IPS-18c (cell line): ENCODE measurements around the gene GLIS1.

Experiments
- H3K4me3 ChIP-seq: 2 replicates; pipeline ENCODE4 v1.7.0; 2013; ENCODE audit warnings: low read depth, mild to moderate bottlenecking, low read length, moderate library complexity; ENCODE audit not compliant: insufficient read depth
- H3K9me3 ChIP-seq: one replicate; pipeline ENCODE4 v1.6.1; 2013; ENCODE audit warnings: mild to moderate bottlenecking, low read length, moderate library complexity; ENCODE audit not compliant: control insufficient read depth, insufficient read depth

The GLIS1 gene

DNA sequence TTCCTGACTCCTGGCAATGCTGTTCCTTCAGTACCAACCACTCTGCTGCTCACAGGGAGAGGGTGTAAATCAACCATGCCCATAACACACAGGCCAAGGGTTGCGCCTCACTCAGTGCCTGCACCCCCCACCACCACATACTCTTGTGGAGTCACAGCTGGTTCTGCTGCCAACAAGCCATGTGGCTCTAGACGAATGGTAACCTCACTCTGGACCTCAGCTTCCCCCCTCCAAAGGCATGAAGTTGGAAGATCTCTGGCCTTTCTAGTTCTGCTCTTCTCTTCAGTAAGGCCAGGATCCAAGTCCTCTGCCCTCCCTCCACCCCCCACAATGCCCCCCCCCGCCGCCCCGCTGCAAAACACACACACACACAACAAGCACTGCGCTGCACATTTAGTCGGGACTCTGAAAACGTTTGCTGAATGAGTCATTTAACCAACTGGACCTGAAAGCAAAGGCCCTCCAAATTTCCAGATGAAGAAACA, 1.7 kb upstream of the GLIS1 start:
- Histone ChIP-seq H3K9me3 (peaks cover 2% of the 10 kb centered on the region), H3K4me3 (no peak overlapping the region)

DNA sequence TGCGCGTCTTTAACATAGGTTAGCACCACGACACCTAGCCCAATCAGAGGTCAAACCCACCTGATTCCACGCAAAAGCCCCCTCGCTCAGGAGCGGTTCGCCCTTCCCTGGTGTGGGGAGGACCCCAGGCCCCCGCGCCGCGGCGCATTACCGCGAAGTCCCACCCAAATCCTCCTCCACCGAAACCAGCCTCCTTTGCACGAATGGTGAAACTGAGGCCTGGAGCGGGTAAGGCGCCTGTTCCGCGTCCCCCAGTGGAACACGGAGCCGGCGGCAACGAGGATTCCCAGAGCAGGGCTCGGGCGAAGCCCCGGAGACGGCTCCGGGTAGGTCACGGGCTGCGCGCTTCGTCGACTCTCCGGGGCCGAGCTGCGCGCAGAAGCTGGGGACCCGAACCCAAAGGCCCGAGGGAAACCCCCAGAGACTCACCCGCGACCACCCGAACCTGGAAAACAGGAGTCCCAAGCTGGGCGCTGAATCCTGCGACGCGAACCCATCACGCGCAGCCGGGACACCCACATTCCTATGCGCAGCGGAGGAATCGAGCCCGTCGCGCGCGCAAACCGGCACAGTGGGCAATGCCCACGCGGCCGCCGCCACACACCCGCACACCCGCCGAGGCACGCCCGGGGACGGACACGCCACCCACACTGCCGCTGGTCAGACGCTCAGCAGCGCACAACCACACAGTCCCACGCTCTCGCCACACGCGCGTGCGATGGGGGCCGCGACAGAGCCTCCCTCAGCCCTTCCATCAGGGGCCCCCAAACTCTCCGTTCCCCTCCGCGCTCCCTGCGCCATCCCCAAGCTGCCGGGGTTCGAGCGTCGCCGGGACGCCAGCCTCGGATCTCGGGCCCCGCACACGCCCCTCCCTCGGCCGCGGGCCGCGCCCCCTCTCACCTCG, 507 bp downstream of the GLIS1 start:
- Histone ChIP-seq H3K9me3 (peaks cover 2% of the 10 kb centered on the region), H3K4me3 (peak overlapping the region; percentile 57)

DNA sequence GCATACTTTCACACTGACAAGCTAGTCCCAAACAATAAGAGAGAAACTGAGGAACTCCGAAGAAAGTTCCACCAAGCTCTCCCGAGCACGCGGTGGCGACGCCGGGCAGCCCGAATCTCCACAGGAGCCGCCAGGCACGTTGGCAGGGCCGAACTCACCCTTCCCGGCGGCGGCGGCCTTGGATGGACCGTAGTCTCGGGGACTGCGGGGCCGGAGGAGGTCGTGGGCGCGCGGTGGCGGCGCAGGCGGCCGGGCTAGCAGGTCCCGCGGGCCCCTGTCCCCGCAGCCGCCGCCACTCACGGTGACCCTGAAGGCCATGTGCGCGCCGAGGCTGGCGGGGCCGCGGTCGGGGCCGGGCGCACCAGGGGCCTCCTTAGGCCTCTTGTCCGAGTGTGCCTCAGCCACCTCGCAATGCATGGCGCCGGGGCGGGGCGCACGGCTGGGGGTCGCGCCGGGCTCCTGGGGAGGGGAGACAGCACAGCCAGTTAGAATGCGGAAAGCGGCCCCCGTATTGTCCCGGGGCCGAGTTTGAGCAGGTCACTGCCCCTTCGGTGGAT, 1.2 kb downstream of the GLIS1 start:
- peak overlapping the region; percentile 57 for H3K4me3 ChIP-seq
- peaks cover 2% of the 10 kb centered on the region for H3K9me3 ChIP-seq

DNA sequence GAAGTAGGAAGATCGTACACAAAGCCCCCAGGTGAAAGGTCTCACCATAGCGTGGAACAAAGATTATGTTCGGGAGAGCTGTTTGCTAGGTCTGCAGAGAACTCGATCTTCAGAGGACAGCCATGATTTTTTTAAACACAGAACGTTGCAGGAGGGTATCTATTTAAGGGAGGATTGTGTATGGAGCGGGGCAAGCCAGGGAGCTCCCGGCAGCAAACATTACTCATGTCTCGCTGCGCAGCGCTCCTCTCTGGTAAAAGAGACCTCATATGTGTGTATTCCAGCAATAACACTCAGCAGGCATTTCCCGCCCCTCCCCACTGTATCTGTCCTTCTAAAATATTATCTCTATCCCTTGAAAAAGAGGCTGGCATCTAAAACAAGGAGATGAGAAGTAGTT, 2.7 kb downstream of the GLIS1 start:
- Histone ChIP-seq H3K4me3 (no peak overlapping the region), H3K9me3 (peaks cover 2% of the 10 kb centered on the region)

DNA sequence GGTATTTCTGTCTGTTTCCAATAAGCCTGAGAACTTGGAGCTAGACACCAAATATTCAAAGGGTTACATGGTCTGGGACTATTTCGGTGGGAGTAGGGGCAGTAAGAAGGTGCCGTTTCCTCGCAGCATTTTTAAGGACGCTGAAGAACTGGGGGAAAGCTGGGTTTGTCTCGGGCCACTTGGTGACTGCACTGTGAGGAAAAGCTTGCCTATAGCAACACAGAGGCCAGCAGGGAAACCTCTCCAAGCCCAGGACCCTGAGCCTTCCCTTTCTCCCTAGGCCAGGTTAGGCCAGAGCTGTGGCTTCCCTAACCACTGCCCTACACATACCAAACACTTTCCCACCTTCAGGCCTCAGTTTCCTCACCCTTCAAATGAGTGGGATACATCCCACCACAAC, 3.3 kb downstream of the GLIS1 start:
- Histone ChIP-seq H3K9me3 (peaks cover 2% of the 10 kb centered on the region), H3K4me3 (no peak overlapping the region)

DNA sequence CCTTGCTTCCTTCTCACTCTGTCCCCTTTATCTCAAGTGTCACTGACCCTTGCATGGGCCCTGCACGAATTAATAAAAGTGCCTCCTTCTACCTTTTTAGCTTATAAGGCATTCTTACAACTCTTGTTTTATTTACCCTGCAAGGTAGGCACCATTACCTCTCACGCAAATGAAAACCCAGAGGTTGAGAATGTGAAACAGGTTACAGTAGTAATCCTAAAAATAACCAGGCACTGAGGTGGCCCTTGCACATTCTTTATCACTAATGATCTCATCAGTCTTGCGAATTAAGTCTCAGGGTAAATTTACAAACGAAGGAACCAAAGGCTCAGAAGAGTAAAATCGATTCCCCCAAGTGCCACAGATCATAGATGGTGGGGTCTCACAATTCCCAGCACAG, 3.7 kb downstream of the GLIS1 start:
- no peak overlapping the region for H3K4me3 ChIP-seq
- H3K9me3 ChIP-seq = peaks cover 2% of the 10 kb centered on the region

DNA sequence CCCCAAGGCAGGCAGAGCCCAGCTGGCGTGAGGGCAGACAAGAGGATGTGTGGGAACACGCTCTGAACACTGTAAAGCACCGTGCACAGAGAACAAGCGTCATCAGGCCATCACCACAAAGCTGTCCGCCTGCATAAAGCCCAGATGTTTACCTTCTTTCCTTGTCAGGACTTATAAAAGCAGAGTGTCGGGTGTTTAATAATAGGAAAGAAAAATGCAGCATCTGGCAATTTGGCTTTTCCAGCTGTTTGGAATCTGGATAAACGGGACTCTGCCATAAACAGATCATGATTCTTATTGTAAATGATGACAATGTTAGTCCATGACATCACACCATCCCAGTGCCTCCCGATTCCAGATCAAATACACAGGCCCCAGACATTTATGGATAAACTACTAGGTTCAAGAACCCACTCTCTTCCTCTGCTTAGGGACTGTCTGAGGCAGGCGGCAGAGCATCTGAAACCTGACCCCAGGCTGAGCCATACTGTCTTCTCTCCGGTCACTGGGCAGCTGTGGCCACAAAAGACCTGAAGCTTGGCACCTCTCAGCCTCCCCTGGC, 4.2 kb downstream of the GLIS1 start:
- peaks cover 2% of the 10 kb centered on the region for H3K9me3 ChIP-seq
- no peak overlapping the region for H3K4me3 ChIP-seq

DNA sequence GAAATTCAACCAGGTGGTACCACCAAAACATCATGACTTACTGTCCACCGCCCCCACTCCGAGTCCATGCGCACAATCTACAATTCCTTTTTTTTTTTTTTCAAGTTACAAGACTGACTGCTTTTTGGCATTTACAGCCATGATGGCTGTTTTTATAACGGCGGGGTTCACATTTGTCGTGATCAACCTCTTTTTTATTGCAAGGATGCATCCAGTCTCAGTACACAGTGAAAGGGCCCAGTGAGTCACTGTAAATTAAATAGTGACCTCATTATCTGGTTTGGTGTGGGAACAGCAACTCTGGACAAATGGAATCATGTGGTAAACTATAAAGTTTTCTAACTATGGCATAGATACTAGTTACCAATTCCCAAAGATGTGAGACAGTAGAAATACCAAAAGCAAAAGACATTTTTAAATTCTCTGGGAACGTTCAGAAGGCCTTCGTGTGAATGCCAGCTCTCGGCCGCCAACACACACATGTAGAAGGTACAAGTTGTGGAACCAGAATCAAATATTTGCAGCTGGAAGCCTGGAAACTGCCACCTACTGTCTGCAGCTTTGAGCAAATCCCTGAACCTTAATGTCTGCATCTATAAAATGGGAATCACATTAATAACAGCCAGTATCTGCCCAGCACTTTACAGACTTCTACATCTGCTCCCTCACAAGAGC, 4.9 kb downstream of the GLIS1 start:
- no peak overlapping the region for H3K4me3 ChIP-seq
- H3K9me3 ChIP-seq = peaks cover 2% of the 10 kb centered on the region

DNA sequence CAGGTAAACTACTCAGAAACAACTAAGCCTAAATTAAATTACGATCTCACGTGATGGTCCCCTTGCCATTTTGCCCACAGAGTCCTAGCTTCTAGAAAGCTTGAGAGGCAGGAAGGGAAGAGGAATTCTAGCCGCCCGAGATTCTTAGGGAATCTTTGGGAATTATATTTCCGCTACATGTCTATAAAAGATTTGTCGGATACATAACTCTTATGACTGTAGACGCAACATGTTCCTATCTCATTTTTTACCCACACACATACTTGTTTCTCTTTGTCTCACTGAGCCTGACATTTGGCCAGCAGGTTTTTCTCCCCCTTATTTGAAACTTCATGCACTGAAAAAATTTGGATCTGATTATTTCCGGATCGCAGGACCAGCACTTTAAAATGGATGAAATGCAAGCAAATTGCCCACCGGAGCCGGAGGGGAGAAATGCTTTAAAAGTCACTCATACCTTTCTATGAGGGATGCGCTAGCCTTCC, 5.5 kb downstream of the GLIS1 start:
- no peak overlapping the region for H3K4me3 ChIP-seq
- peaks cover 2% of the 10 kb centered on the region for H3K9me3 ChIP-seq

DNA sequence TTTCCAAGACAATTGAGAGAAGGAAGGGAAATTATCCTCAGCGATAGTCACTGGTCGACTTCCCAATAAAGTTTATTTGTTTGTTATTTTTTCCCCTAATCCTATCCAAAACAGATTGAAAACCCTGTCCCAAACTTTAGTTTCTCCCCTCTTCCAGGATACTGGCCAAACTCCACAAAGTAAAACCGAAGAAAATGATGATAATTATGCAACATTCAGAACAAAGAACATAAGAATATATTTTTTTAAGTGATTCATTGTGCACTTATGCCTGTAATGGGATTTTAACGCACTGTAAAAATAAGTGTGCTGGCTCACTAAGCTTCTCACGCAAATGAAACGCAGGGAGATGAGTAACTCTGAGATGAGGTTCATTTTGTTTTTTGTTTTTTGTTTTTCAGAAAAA, 6.0 kb downstream of the GLIS1 start:
- no peak overlapping the region for H3K4me3 ChIP-seq
- H3K9me3 ChIP-seq = peaks cover 2% of the 10 kb centered on the region

DNA sequence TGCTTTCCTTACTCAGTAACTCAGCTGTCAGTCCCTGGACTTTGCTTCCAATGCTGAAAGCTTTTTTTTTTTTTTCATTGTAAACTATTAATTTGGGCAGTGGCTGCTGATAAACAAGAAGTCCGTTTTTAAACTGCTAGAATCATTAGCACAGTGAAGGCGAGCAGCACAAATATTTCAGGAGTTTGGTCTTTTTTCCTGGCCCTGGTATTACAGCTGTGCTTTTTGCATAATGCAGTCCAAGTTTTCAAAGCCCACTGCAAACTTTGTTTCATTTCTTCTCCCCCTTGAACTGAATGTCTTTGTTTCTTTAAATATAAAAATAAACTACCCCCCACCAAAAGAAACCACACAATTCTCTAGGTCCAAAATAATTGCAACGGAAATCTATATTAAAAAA, 6.6 kb downstream of the GLIS1 start:
- Histone ChIP-seq H3K4me3 (no peak overlapping the region), H3K9me3 (peaks cover 2% of the 10 kb centered on the region)

DNA sequence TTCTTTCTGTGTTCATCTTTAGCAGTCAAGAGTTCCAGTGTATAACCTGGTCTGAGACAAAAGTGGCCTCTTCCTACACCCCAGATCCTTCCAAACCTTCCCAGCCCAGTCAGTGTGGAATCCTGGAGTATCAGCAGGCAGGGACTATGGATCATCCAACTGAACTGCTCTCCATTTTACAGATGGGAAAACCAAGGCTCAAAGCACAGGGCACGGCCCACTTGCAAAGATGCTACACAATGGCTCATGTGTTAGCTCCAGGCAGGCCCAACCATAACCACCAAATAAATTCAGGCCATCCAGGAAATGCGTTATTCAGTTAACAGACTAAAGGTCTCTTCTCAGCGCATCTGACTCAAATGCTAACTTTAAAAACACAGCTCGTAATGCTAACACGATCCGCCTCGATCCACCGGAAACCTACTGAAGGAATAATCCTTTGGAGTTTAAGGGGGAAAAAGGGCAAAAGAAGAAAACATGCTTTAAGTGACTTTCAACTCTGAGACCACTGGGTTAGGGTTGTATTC, 7.1 kb downstream of the GLIS1 start:
- Histone ChIP-seq H3K4me3 (no peak overlapping the region), H3K9me3 (peaks cover 2% of the 10 kb centered on the region)

DNA sequence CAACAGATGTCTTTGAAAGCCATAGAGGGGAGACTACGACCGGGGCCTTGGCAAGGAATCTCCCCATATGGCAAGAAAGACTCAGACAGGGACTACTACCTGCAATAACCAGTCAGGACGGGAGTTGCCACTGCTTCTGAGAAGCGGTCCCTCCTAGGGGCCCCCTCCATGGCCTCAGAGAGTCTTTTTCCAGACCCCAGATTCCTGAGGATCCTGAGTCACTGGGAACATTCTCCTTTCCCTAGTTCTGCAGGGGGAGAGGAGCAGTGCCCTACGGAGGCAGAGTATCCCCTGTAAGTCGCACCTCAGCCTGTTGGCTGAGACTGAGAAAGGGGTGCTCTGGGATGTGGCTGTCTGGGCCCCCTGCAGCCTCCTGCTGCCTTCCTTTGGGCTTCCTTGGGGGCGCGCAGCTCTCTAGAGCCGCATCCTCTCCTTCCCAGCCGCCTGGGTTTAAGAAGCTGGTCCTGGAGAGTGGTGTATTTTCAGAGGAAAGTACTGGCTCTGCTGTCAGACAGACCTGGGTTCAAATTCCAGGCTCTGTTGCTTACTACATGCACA, 7.8 kb downstream of the GLIS1 start:
- Histone ChIP-seq H3K9me3 (no peaks in the 10 kb centered on the region), H3K4me3 (no peak overlapping the region)

DNA sequence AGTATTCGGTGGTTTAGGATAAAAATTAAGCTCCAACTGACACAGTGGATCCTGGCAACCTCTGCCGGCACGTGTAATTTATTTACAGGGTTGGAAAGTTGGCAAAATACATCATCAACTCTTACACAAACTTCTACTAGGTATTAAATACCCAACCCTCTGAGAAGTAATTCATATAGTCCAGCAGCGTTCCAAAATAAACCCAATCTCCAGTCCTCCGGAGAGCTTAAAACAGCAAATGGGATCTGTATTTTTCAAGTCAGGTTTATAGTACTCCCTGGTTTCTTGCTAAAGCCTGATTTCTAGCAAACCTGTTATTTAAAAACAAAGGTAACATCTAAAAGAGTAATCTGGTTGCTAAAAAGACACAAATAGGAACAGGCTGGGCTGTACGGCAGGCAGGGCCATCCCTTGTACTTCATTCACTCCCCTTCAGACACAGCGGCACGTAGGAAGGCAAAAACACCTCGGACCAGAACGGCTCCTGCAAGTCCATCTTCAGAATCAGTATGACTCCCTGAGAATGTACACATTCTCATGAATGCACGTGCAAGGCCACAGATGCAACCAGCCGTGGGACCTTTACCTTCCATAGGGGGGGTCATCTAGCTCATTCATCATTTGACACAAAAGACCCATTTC, 8.6 kb downstream of the GLIS1 start:
- no peak overlapping the region for H3K4me3 ChIP-seq
- H3K9me3 ChIP-seq = no peaks in the 10 kb centered on the region

DNA sequence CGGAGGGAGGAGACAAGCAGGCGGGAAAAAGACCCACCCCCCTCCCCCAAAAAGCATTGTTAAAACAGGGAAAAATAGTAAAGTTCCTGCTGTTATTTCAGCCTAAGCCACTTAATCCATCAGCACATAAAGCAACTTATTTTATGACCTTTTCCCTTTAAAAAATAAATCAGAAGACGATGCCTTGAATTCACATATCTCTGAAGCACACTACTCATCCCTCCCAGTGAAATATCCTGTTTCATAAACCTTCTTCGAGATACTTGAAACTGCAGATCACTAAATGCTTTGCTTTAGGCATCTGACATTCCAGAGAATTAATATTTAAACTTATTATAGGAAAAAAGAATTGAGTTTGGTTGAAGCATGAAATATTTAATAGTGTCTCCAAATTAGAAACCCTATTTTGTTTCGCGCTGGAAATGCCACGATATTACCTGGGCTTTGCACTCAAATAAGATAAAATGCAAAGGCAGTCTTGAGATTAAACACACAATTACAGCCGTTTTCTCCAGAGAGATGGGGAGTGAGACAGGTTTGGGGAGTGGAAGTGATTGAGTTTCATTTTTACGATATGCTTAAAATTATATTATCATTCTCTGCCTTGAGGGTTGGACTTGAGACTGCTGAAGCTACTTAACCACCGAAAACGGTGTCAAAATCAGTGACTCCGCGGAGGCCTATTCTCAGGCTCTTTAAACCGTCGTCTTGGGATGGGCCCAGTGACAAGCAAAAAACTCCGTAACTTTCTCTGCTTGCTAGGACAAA, 9.3 kb downstream of the GLIS1 start:
- Histone ChIP-seq H3K9me3 (no peaks in the 10 kb centered on the region), H3K4me3 (no peak overlapping the region)
